ENCODE data around the gene ENTPD1.
"Not testable (repeated sequence)": the region's sequence is repeated elsewhere in the genome, so short reads cannot be mapped to it uniquely, and the experiment has no call there.

ENTPD1 gene

DNA sequence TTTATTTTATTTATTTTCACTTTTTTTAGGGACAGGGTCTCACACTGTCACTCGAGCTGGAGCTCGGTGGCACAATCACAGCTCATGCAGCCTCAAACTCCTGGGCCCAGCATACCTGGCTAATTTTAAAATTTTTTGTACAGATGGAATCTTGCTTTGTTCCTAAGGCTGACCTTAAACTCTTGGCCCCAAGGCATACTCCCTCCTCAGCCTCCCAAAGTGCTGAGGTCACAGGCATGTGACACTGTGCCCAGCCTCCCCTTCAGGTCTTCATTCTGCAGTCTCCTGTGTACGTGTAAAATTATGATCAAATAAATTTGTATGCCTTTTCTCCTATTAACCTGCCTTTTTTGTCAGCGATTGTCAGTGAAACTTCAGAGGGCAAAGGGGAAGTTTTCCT is 44.5 kb upstream of the ENTPD1 start:
- H2AFZ ChIP-seq (ENCODE audit: low read length) = no peak overlapping the region
- H3F3A ChIP-seq (ENCODE audit: insufficient read depth, low read length) = no peaks in the 10 kb centered on the region
- H3K27ac ChIP-seq (ENCODE audit: low read length) = no peak overlapping the region
- H3K36me3 ChIP-seq (replicated peaks; ENCODE audit: insufficient read depth, low read length) = no peaks in the 10 kb centered on the region
- DNase-seq = no peak
- H3K4me2 ChIP-seq (ENCODE audit: low read depth, low read length) = no peak overlapping the region
- no peak overlapping the region for H3K9ac ChIP-seq (ENCODE audit: low read length)
- H3K4me3 ChIP-seq (ENCODE audit: low read length) = no peak overlapping the region
- H3K79me2 ChIP-seq (ENCODE audit: low read length) = no peaks in the 10 kb centered on the region
- TF ChIP-seq EZH2phosphoT487 (IDR thresholded peaks at IDR 0.05; ENCODE audit: low read length) = no peak
- no peak for TF ChIP-seq EZH2 (optimal IDR thresholded peaks at IDR 0.05; ENCODE audit: low read depth, low read length)
- TF ChIP-seq, protein P1, sequence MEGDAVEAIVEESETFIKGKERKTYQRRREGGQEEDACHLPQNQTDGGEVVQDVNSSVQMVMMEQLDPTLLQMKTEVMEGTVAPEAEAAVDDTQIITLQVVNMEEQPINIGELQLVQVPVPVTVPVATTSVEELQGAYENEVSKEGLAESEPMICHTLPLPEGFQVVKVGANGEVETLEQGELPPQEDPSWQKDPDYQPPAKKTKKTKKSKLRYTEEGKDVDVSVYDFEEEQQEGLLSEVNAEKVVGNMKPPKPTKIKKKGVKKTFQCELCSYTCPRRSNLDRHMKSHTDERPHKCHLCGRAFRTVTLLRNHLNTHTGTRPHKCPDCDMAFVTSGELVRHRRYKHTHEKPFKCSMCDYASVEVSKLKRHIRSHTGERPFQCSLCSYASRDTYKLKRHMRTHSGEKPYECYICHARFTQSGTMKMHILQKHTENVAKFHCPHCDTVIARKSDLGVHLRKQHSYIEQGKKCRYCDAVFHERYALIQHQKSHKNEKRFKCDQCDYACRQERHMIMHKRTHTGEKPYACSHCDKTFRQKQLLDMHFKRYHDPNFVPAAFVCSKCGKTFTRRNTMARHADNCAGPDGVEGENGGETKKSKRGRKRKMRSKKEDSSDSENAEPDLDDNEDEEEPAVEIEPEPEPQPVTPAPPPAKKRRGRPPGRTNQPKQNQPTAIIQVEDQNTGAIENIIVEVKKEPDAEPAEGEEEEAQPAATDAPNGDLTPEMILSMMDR (IDR thresholded peaks at IDR 0.05; ENCODE audit: low read length) = no peak
- no peaks in the 10 kb centered on the region for H3K9me3 ChIP-seq (replicated peaks; ENCODE audit: insufficient read depth, low read length)
- H3K9me2 ChIP-seq (replicated peaks; ENCODE audit: insufficient read depth, low read length) = no peaks in the 10 kb centered on the region
- H3K4me1 ChIP-seq (ENCODE audit: low read length) = peaks cover 9% of the 10 kb centered on the region; the same call in 1 of the 2 replicates
- H4K20me1 ChIP-seq (ENCODE audit: insufficient read depth, low read length) = no peaks in the 10 kb centered on the region
- no peaks in the 10 kb centered on the region for H3K27me3 ChIP-seq (replicated peaks; ENCODE audit: insufficient read depth, low read length)

DNA sequence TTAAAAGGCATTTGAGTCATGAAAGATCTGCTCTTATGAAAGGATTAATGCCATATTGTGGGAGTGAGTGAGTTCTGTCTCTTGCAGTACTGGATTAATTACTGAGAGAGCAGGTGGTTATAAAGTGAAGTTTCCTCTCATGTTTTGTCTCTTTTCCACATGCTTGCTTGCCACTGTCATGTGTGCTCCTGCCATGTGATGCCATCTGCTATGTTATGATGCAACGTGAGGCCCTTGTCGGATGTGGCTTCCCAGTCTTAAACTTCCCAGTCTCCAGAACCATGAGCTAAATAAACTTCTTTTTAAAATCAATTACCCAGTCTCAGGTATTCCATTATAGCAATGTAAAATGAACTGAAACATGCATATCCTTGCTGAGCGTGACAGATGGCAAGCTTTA is 39.5 kb upstream of the ENTPD1 start:
- Histone ChIP-seq H3K4me3 (ENCODE audit: low read length) (no peak overlapping the region), H3F3A (ENCODE audit: insufficient read depth, low read length) (no peaks in the 10 kb centered on the region), H3K9me3 (replicated peaks; ENCODE audit: insufficient read depth, low read length) (no peaks in the 10 kb centered on the region), H3K27me3 (replicated peaks; ENCODE audit: insufficient read depth, low read length) (no peaks in the 10 kb centered on the region), H4K20me1 (ENCODE audit: insufficient read depth, low read length) (no peaks in the 10 kb centered on the region), H3K9ac (ENCODE audit: low read length) (no peak overlapping the region), H3K4me2 (ENCODE audit: low read depth, low read length) (no peak overlapping the region), H3K36me3 (replicated peaks; ENCODE audit: insufficient read depth, low read length) (no peaks in the 10 kb centered on the region), H3K4me1 (ENCODE audit: low read length) (no peaks in the 10 kb centered on the region), H3K27ac (ENCODE audit: low read length) (no peak overlapping the region), H2AFZ (ENCODE audit: low read length) (no peak overlapping the region), H3K9me2 (replicated peaks; ENCODE audit: insufficient read depth, low read length) (no peaks in the 10 kb centered on the region), H3K79me2 (ENCODE audit: low read length) (no peaks in the 10 kb centered on the region)
- DNase-seq = no peak
- TF ChIP-seq, protein P1 (IDR thresholded peaks at IDR 0.05; ENCODE audit: low read length) = no peak
- TF ChIP-seq EZH2phosphoT487 (IDR thresholded peaks at IDR 0.05; ENCODE audit: low read length) = no peak
- no peak for TF ChIP-seq EZH2 (optimal IDR thresholded peaks at IDR 0.05; ENCODE audit: low read depth, low read length)

DNA sequence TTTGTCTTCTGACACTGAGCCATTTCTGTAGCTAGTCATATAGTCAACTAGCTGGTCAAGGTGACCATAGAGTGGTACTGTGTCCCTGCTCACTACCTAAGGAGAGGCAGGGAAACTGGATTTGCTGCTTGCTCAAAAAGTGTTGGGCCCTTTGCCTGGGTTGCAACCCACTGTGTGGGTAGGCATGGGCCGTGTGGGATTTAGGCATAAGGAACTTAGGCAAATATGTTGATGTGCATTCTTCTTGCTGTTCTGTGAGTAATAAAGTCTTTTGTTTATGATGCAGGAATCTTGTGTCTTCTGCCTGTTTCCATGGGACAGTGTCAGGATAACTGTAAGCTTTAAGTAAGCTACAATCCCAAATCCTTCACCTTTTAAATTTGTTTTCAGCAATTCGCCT is 39.1 kb upstream of the ENTPD1 start:
- no peaks in the 10 kb centered on the region for H3F3A ChIP-seq (ENCODE audit: insufficient read depth, low read length)
- H3K4me2 ChIP-seq (ENCODE audit: low read depth, low read length) = no peak overlapping the region
- H3K36me3 ChIP-seq (replicated peaks; ENCODE audit: insufficient read depth, low read length) = no peaks in the 10 kb centered on the region
- H4K20me1 ChIP-seq (ENCODE audit: insufficient read depth, low read length) = no peaks in the 10 kb centered on the region
- no peaks in the 10 kb centered on the region for H3K9me3 ChIP-seq (replicated peaks; ENCODE audit: insufficient read depth, low read length)
- H3K9me2 ChIP-seq (replicated peaks; ENCODE audit: insufficient read depth, low read length) = no peaks in the 10 kb centered on the region
- no peak overlapping the region for H2AFZ ChIP-seq (ENCODE audit: low read length)
- H3K4me1 ChIP-seq (ENCODE audit: low read length) = no peaks in the 10 kb centered on the region
- H3K9ac ChIP-seq (ENCODE audit: low read length) = no peak overlapping the region
- no peaks in the 10 kb centered on the region for H3K27me3 ChIP-seq (replicated peaks; ENCODE audit: insufficient read depth, low read length)
- H3K4me3 ChIP-seq (ENCODE audit: low read length) = no peak overlapping the region
- no peak for DNase-seq
- H3K79me2 ChIP-seq (ENCODE audit: low read length) = no peaks in the 10 kb centered on the region
- TF ChIP-seq EZH2 (optimal IDR thresholded peaks at IDR 0.05; ENCODE audit: low read depth, low read length) = no peak
- TF ChIP-seq, protein P1 (IDR thresholded peaks at IDR 0.05; ENCODE audit: low read length) = no peak
- no peak for TF ChIP-seq EZH2phosphoT487 (IDR thresholded peaks at IDR 0.05; ENCODE audit: low read length)
- H3K27ac ChIP-seq (ENCODE audit: low read length) = no peak overlapping the region

DNA sequence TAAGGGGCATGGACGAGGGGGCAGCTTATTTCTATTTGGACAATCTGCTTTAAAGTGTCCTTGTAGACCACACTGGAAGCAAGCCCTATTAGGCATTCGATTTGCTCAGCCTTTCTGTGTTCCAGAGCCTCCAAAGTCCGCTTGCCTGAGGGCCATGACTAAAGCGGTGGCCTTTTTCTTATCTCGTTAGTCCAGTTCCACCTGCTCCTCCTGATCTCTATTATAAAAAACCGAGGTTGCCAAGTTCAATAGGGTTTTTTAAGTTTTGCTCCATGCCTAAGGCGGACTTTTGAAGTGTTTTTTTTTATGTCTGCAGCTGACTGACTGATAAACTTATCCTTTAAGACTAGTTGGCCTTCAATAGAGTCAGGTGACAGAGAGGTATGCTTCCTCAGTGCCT is 35.2 kb upstream of the ENTPD1 start:
- H3K4me1 ChIP-seq (ENCODE audit: low read length); H3K9me2 ChIP-seq (replicated peaks; ENCODE audit: insufficient read depth, low read length); H4K20me1 ChIP-seq (ENCODE audit: insufficient read depth, low read length); H3K4me2 ChIP-seq (ENCODE audit: low read depth, low read length); DNase-seq; H3K36me3 ChIP-seq (replicated peaks; ENCODE audit: insufficient read depth, low read length); H3K9ac ChIP-seq (ENCODE audit: low read length); H3K27ac ChIP-seq (ENCODE audit: low read length); H3K9me3 ChIP-seq (replicated peaks; ENCODE audit: insufficient read depth, low read length); H3K27me3 ChIP-seq (replicated peaks; ENCODE audit: insufficient read depth, low read length); H3K4me3 ChIP-seq (ENCODE audit: low read length); H3F3A ChIP-seq (ENCODE audit: insufficient read depth, low read length); H3K79me2 ChIP-seq (ENCODE audit: low read length); H2AFZ ChIP-seq (ENCODE audit: low read length): not testable (repeated sequence)

DNA sequence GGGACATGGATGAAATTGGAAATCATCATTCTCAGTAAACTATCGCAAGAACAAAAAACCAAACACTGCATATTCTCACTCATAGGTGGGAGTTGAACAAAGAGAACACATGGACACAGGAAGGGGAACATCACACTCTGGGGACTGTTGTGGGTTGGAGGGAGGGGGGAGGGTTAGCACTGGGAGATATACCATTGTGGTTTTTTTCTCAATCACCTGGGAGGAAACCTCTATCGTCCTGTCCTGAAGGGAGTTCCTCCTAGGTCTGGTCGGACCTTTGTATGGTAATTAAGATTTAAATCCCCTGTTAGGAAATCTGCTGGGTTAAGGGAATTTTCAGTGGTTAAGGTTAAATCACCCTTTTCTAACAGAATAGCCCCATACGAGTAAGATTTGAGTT is 33.5 kb upstream of the ENTPD1 start:
- not testable (repeated sequence) for H2AFZ ChIP-seq (ENCODE audit: low read length); H3K4me2 ChIP-seq (ENCODE audit: low read depth, low read length); H3K9me3 ChIP-seq (replicated peaks; ENCODE audit: insufficient read depth, low read length); H3K36me3 ChIP-seq (replicated peaks; ENCODE audit: insufficient read depth, low read length); H3K79me2 ChIP-seq (ENCODE audit: low read length); H3K27me3 ChIP-seq (replicated peaks; ENCODE audit: insufficient read depth, low read length); DNase-seq; H3K27ac ChIP-seq (ENCODE audit: low read length); H4K20me1 ChIP-seq (ENCODE audit: insufficient read depth, low read length); H3F3A ChIP-seq (ENCODE audit: insufficient read depth, low read length); H3K9me2 ChIP-seq (replicated peaks; ENCODE audit: insufficient read depth, low read length); H3K4me3 ChIP-seq (ENCODE audit: low read length); H3K4me1 ChIP-seq (ENCODE audit: low read length); H3K9ac ChIP-seq (ENCODE audit: low read length)

All from MM.1S (cell line).